Anterior cingulate cortex (tissue), 58 donors: Measurements from ENCODE around the gene IGFBP4.

Experiments used
- DNase-seq, 58 donors: peaks; one replicate each; lab custom pipeline; 2025; lab: John Stamatoyannopoulos, UW

IGFBP4 gene

GRCh38 chr17:40430272-40431230 lies 12.7 kb upstream of the IGFBP4 start:
- DNase-seq = no peak

- no peak for DNase-seq
These were observed 12.0 kb upstream of the IGFBP4 start for GRCh38 chr17:40431231-40431602.

GRCh38 chr17:40432864-40433528 lies 10.3 kb upstream of the IGFBP4 start:
- peak in 6 of 58 donors; percentile 8 to 38 (median 12) for DNase-seq

GRCh38 chr17:40433551-40434415 lies 9.5 kb upstream of the IGFBP4 start:
- peak in 1 of 58 donors; percentile 4 for DNase-seq

GRCh38 chr17:40436636-40437035 lies 6.6 kb upstream of the IGFBP4 start:
- DNase-seq = no peak

GRCh38 chr17:40437095-40437732 lies 6.0 kb upstream of the IGFBP4 start:
- peak in 3 of 58 donors; percentile 2 to 25 (median 22) for DNase-seq

- no peak for DNase-seq
These were observed 3.1 kb upstream of the IGFBP4 start for GRCh38 chr17:40440166-40440565.

GRCh38 chr17:40442392-40443195 lies 656 bp upstream of the IGFBP4 start:
- peak in 3 of 58 donors; percentile 8 to 39 (median 15) for DNase-seq

GRCh38 chr17:40443988-40444899 lies 994 bp downstream of the IGFBP4 start:
- peak in 1 of 58 donors; percentile 3 for DNase-seq

- DNase-seq = no peak
These were observed 2.7 kb downstream of the IGFBP4 start for GRCh38 chr17:40445751-40446468.

- no peak for DNase-seq
These were observed 3.9 kb downstream of the IGFBP4 start for GRCh38 chr17:40447148-40447644.

GRCh38 chr17:40447806-40448205 lies 4.6 kb downstream of the IGFBP4 start:
- DNase-seq = no peak

- no peak for DNase-seq
These were observed 5.0 kb downstream of the IGFBP4 start for GRCh38 chr17:40448213-40448638.

- no peak for DNase-seq
These were observed 5.5 kb downstream of the IGFBP4 start for GRCh38 chr17:40448639-40449261.

GRCh38 chr17:40450175-40450574 lies 6.9 kb downstream of the IGFBP4 start:
- DNase-seq = no peak

GRCh38 chr17:40451420-40451819 lies 8.2 kb downstream of the IGFBP4 start:
- DNase-seq = no peak
